NCI-H146 treated with DMSO at 0.1 percent for 48 hours (cell line): ENCODE results near the gene LMBR1.
A peak's percentile ranks its signal among the peaks of the same experiment; 100 is the strongest.
"Not testable (repeated sequence)": the region's sequence is repeated elsewhere in the genome, so short reads cannot be mapped to it uniquely, and the experiment has no call there.

Experiments used
- DNase-seq: peaks from one replicate; lab custom pipeline; 2025; ENCODE audit not compliant: unreplicated experiment; lab: John Stamatoyannopoulos, UW

Gene LMBR1

DNA sequence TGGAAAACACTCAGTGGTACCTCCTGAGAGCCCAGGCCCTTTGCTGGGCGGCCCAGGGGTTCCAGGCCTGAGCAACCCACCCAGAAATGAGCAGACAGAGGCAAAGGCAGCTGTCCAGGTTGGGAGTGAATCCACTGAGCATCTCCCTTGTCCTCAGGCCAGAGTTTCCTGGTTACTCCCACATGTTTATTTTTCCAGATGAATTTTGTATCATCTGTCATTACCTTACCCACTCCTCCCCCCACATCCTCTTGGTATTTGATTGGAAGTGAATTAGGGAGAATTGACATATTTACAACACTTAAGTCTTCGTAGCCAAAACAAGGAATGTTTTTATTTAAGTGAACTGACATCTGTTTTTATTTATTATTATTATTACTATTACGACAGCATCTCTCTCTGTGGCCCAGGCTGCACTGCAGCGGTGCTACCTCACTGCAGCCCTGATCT is 13.2 kb upstream of the LMBR1 start:
- no peak for DNase-seq

DNA sequence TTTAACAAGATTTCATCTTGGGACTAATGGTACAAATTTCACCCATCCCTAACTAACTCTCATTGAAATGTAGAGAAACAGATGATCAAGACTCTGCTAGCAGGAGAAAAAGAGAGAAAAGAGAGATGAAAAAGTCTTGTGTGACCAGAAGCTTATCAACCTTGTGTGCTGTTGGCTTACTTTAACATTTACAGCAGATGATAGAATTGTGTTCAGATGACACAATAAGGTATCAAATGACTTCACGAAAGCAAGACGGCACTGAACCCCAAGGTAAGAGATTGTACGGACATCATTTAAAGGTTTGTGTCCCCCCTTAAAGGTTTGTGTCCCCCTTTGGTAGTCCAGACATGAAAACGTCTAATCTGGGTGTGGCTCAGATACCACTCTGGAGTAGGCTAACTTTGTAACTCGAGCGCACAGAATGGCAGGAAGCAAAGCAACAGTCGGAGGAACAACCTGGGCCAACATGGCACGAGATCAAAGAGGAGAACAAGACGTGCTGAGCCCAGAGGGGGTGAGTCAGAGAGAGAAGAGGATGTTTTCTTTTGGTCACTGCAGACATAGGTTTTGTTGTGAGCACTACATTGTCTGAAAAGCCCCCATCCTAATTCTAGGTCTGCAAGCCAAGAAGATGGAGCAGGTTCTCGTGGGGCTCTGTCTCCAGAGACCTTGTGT is 10.4 kb upstream of the LMBR1 start:
- DNase-seq: no peak

DNA sequence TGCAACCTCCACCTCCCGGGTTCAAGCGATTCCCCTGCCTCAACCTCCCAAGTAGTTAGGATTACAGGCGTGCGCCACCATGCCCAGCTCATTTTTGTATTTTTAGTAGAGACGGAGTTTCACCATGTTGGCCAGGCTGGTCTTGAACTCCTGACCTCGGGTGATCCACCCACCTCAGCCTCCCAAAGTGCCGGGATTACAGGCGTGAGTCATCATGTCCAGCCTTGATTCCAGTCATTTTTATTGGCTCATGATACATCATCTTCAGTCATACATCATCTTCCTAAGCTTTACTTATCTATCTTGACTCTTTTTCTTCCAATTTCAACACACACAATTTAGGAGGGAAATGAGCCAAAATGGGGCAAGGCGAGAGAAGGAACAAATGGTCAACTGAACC is 7.1 kb upstream of the LMBR1 start:
- DNase-seq: not testable (repeated sequence)

DNA sequence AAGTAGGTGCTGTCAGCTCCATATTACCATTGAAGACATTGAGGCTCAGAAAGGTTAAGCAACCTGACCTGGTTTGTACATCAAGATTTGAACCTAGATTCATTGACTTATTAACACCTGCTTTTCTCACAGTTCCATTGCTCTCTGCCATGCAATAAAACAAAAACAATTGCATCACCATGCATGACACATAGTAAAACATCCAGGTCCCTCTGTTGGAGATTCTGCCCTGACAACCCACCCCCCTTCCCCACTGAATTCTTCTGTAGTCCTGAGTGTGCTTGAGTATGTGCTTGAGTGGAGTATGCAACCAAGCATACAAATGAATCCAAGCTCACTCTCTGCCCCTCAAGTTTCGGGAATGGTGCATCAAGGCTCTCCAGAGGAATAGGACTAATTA is 6.0 kb upstream of the LMBR1 start:
- no peak for DNase-seq

DNA sequence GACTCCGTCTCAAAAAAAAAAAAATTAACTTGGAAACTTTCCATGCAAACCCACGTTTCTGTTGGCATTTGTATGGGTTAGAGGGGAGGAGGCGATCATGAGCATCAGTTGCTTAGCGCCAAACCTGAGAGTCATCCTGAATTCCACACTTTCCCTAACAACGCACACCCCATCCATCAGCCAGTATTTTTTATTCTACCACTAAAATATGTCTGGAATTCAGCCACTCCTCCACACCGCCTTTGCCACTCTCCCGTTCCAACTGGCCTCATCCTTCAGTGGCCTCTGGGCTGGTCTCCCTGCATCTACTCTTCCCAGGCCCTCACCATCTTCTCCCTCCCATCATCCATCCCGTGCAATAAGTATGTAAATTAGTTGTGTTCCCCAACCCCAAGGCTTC is 4.7 kb upstream of the LMBR1 start:
- DNase-seq: no peak

DNA sequence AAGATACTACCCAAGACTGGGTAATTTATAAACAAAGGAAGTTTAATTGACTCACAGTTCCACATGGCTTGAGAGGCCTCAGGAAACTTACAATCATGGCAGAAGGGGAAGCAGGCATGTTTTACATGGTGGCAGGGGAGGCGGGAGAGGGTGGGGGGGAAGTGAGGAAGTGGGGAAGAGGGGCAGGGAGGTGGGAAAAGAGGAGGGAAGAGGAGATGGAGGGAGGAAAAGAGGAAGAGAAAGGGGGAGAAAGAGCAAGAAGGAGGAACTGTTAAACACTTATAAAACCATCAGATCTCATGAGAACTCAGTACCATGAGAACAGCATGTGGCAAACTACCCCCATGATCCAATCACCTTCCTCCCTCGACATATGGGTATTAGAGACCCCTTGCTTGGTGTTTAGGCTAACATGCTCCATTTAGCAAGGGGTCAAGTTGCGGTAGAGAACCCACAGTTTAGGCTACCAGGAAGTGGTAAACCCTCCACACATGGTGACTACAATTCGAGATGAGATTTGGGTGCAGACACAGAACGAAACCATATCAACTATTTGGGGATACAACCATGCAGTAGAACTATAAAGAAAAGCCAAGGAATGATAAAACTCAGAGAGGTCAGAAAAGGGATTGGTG is 3.5 kb upstream of the LMBR1 start:
- no peak for DNase-seq

DNA sequence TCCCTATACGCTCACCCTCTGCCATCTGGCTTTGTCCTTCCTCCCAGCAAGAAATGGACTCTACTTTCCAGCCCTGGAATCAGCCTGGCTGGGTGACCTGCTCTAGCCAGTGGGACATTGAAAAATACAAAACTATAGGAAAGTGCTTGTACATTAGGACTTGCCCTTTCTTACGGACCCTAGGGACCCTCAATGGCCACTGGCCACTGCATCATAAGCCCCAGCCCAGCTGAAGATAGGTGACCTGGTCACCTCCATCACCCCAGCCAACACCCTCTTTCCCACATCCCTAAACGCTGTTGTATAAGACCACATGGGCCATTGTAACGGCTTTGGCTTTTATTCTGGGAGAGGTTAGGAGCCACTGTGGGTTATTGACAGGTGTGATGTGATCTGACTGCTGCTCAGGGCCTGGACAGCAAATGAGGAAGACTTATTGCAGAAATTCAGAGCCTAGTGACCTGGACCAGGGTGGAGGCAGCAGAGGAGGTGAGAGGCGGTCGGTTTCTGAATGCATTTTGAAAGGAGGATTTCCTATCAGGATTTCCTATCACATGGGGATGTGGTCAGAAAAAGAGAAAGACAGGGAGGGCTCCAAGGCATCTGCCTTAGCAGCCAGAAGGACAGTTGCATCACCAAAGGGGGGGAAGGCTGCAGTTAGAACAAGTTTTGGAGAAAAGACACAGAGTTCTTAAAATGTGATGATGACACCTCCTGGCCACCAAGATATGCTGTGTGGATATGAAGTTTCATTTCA is 2.2 kb upstream of the LMBR1 start:
- no peak for DNase-seq

DNA sequence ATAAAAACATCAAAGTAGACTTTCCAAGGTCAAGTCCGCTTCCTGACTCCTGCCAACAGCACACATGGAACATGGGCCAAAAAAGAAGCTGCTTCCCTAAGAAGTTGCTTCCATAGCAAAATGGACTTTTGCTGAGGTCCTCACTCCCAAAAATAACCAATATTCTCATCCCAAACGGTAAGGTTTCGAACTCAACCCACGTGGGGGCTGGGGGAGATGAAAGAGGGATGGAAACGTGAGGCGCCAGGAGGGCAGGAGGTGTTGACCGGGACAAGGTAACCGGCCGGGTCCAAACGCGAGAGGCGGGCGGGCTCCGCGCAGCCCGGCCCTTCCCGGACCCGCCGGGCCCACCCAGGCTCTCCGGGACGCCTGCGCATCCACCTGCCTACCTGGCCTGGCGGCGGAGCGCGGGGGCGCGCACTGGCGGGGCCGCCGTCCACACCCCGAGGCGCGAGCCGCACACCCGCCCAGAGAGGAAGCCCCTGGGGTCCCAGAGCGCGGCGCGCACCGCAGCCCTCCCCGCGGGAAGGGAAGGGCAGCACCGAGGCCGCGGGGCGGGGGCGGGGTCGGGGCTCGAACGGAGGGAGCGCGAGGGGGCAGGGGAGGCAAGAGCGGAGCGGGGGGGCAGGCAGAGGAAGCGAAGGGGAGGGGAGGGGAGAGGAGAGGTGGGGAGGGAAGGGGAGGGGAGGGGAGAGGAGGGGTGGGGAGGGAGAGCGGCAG is 742 bp downstream of the LMBR1 start:
- DNase-seq: peak; percentile 38

DNA sequence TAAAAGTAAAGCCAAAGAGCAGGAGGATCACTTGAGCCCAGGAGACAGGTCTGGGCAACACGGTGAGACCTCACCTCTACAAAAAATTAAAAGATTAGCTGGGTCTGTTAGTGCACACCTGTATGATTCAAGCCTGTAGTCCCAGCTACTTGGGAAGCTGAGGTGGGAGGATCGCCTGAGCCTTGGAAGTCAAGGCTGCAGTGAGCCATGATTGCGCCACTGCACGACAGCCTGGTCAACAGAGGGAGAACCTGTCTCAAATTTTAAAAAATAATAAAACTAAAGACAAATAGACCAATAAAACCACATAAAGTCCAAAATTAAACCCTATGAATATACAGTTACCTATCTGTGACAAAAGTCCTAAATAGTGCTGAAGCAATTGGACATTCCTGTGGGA is 3.2 kb downstream of the LMBR1 start:
- no peak for DNase-seq

DNA sequence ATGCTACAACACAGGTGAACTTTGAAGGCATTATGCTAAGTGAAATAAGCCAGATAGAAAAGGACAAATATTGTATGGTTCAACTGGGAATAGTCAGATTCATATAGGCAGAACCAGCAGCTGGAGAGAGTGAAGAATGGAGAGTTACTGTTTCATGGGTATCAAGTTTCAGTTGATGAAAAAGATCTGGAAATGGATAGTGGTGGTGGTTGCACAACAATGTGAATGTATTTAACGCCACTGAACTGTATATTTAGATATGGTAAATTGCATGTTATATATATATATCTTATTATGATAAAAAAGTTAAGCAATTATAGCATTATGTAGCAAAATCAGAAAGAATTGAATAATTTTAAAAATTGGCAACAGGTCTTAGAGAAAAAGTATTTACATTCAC is 3.9 kb downstream of the LMBR1 start:
- DNase-seq: peak; percentile 69

DNA sequence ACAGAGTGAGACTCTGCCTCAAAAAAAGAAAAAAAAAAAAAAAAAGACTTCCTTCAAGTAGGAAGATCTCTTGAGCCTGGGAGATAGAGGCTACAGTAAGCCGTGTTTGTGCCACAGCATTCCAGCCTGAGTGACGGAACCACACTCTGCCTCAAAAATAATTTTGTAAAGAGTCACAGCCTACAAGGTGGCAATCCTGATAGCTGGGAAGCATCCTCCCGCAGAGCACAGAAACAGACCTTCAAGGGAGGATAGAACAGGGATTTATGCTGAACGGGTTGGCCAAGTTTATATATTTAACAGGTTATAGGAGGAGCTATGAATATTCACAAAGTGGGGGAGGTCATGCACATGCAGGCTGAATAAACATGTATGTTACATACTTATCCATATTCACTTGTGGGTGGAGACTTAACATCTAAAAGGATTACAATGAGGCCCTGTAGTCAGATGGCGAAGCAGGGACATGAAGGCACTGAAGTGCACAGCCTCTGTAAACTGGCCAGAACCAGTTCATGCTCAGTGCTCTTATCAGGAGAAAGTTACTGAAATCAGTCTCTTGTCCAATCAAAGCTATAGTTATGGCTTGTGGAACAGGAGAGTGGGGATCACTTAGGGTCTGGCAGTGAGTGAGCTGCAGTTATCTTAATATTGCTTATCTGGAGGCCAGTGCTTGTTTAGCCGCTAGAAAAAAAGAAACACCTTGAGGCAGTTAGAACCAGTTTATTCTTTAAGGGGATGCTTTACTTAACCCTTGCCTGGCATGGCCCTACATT is 6.8 kb downstream of the LMBR1 start:
- no peak for DNase-seq

DNA sequence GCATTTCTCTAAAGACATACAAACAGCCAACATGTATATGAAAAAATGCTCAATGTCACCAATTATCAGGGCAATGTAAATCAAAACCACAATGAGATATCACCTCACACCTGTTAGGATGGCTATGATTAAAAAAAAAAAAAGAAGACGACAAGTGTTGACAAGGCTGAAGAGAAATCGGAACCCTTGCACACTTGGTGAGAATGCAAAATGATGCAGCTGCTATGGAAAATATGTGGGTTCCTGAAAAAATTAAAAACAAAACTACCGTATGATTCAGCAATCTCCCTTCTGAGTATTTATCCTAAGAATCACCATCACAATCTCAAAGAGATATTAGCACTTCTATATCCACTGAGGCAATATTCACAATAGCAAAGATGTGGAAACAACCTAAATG is 11.3 kb downstream of the LMBR1 start:
- DNase-seq: no peak

DNA sequence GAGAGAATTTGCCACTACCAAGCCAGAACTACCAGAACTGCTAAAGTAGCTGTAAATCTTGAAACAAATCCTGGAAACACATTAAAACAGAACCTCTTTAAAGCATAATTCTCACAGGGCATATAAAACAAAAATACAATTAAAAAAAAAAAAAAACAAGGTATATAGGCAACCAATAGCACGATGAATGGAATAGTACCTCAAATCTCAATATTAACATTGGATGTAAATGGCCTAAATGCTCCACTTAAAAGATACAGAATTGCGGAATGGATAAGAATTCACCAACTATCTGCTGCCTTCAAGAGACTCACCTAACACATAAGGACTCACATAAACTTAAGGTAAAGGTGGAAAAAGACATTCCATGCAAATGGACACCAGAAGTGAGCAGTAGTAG is 17.2 kb downstream of the LMBR1 start:
- no peak for DNase-seq

DNA sequence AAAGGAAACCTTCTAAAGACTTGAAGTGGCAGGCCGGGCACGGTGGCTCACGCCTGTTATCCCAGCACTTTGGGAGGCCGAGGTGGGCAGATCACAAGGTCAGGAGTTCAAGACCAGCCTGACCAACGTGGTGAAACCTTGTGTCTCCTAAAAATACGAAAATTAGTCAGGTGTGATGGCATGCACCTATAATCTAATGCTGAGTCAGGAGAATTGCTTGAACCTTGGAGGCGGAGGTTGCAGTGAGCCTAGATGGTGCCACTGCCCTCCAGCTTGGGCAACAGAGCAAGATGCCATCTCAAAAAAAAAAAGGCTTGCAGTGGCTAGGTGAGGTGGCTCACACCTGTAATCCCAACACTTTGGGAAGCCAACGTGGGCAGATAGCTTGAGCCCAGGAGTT is 24.6 kb downstream of the LMBR1 start:
- DNase-seq: not testable (repeated sequence)

DNA sequence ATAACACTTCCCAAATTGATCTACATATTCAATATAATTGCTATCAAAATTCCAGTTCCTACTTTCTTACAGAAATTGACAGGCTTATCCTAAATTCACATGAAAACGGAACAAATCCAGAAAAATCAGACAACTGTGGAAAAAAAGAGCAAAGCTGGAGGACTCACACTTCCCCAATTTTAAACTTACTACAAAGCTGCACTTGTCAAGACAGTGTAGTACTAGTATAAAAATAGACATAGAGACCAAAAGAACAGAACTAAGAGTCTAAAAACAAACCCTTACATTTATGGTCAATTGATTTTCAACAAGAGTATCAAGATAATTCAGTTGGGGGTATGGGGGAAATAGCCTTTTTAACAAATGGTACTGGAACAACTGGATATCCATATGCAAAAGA is 27.5 kb downstream of the LMBR1 start:
- no peak for DNase-seq

DNA sequence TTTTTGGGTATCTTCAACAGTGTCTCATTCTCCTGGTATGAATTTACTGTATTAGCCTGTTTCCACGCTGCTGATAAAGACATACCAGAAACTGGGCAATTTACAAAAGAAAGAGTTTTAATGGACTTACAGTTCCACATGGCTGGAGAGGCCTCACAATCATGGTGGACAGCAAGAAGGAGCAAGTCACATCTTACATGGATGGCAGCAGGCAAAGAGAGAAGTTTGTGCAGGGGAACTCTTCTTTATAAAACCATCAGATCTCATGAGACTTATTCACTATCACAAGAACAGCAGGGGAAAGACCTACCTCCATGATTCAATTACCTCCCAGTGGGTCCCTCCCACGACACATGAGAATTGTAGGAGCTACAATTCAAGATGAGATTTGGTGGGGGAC is 31.0 kb downstream of the LMBR1 start:
- DNase-seq: not testable (repeated sequence)

DNA sequence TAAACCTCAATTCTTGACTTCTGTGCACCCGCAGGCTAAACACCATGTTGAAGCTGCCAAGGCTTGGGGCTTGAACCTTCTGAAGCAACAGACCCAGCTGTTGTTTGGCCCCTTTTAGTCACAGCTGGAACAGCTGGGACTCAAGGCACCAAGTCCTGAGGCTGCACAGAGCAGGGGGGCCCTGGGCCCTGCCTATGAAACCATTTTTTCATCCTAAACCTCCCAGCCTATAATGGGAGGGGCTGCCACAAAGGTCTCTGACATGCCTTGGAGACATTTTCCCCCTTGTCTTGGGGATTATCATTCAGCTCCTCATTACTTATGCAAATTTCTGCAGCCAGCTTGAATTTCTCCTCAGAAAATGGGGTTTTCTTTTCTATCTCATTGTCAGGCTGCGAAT is 31.8 kb downstream of the LMBR1 start:
- DNase-seq: no peak

DNA sequence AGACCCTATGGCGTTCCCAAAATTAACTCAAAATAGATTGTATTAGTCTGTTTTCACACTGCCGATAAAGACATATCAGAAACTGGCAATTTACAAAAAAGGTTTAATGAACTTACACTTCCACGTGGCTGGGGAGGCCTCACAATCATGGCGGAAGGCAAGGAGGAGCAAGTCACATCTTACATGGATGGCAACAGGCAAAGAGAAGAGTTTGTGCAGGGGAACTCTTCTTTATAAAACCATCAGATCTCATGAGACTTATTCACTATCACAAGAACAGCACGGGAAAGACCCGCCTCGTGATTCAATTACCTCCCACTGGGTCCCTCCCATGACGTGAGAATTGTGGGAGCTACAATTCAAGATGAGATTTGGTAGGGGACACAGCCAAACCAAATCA is 32.9 kb downstream of the LMBR1 start:
- DNase-seq: not testable (repeated sequence)

DNA sequence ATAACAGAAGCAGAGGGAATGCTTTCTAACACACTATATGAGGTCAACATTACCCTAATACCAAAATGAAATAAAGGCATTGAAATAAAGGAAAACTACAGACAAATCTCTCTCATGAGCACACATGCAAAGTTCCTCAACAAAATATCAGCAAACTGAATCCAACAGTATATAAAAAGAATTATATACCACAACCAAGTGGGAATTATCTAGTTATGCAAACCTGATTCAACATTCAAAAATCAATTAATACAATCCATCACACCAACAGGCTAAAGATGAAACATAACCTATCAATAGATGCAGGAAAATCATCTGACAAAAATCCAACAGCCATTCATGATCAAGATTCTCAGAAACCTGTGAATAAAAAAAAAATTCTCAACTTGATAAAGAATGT is 34.5 kb downstream of the LMBR1 start:
- DNase-seq: no peak

DNA sequence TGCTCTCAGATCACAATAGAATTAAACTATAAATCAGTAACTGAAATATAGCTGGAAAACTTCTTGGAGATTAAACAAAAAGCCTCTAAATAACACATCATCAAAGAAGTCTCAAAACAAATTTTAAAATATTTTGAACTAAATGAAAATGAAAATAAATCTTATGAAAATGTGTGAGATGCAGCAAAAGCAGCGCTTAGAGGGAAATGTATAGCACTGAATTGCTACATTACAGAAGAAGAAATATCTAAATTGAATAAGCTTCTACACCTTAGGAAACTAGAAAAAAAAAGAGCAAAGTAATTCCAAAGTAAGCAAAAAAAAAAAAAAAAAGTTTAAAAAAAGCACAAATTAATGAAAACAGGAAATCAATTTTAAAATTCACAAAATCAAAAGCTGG is 35.2 kb downstream of the LMBR1 start:
- no peak for DNase-seq

DNA sequence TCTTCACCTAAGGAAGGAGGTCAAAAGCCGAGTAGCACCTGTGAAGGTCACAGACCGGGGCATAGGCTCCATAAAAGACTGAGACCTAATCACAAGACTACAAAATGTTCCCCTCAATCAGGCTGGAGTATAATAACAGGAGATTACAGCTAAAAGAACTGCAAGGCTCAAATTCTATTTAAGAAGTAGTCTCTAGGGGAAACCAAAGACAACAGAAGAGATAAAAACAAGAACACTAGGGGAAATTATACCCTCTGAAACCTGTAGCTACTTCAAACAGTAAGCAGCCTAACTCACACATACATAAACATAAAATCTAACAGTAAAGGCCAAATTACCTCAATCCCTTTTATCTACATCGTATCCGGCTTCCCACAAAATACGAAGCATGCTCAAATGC is 38.3 kb downstream of the LMBR1 start:
- DNase-seq: no peak
